WTC11 (cell line): ENCODE measurements around the gene MAGI3. TPM values are rescaled to one million over a fixed set of nuclear protein-coding genes. Genes with fewer than 3 reads are reported as not detected.

ENCODE experiments used
- ATAC-seq: fragments of 200-7000 bp; cut with Tn5 transposase; 2 replicates; pipeline ENCODE4 v1.10.0; 2021; ENCODE audit warnings: mild to moderate bottlenecking, moderate library complexity
- CTCF ChIA-PET: fragments of 300-600 bp; sonication (Branson Sonifier 250); formaldehyde crosslinking; loops from one replicate; lab custom pipeline; 2021; ENCODE audit warnings: antibody characterized with exemption; lab: Charles Lee
- POLR2A ChIA-PET: fragments of 350-600 bp; sonication (Branson Sonifier 250); formaldehyde crosslinking; loops from one replicate; lab custom pipeline; 2021; ENCODE audit warnings: antibody characterized with exemption; lab: Charles Lee
- DNase-seq: peaks from one replicate; pipeline ENCODE4 v3.0.0; 2021; ENCODE audit warnings: low spot score
- H3K27ac Mint-ChIP-seq: 2 replicates; pipeline ENCODE4 v1.8.0; 2021; ENCODE audit warnings: mixed read lengths
- H3K27me3 Mint-ChIP-seq: 2 replicates; pipeline ENCODE4 v1.8.0; 2021; ENCODE audit warnings: low read depth, mild to moderate bottlenecking, moderate library complexity, mixed read lengths
- H3K36me3 Mint-ChIP-seq: 2 replicates; pipeline ENCODE4 v1.8.0; 2021; ENCODE audit warnings: mixed read lengths
- H3K4me1 Mint-ChIP-seq: 2 replicates; pipeline ENCODE4 v1.8.0; 2022; ENCODE audit warnings: mixed read lengths
- H3K4me3 Mint-ChIP-seq: 2 replicates; pipeline ENCODE4 v1.8.0; 2021; ENCODE audit warnings: mild to moderate bottlenecking, moderate library complexity, mixed read lengths
- H3K9me3 Mint-ChIP-seq: 2 replicates; pipeline ENCODE4 v1.8.0; 2021; ENCODE audit warnings: mixed read lengths
- ARID4B ChIP-seq: sonication (generic); formaldehyde crosslinking; IDR thresholded peaks from 2 replicates; pipeline ENCODE4 v1.8.0; 2023; ENCODE audit warnings: missing genetic modification reagents, mild to moderate bottlenecking, borderline replicate concordance
- ATF3 ChIP-seq: sonication (generic); formaldehyde crosslinking; conservative IDR thresholded peaks from 2 replicates; pipeline ENCODE4 v1.8.1; 2022; ENCODE audit warnings: mild to moderate bottlenecking, missing genetic modification reagents
- ERG ChIP-seq: fragments of 250-450 bp; sonication (Bioruptor Pico); IDR thresholded peaks from 2 replicates; pipeline ENCODE4 v1.8.0; 2021; ENCODE audit warnings: mild to moderate bottlenecking
- ETV6 ChIP-seq: sonication (generic); formaldehyde crosslinking; IDR thresholded peaks from 2 replicates; pipeline ENCODE4 v1.8.1; 2022; ENCODE audit warnings: mild to moderate bottlenecking, missing genetic modification reagents
- FOXK1 ChIP-seq: sonication (generic); formaldehyde crosslinking; IDR thresholded peaks from 2 replicates; pipeline ENCODE4 v1.8.0; 2022; ENCODE audit warnings: mild to moderate bottlenecking, moderate library complexity, missing genetic modification reagents
- FOXP4 ChIP-seq: sonication (generic); formaldehyde crosslinking; IDR thresholded peaks from 2 replicates; pipeline ENCODE4 v1.8.0; 2022; ENCODE audit warnings: mild to moderate bottlenecking, missing genetic modification reagents
- GABPB1 ChIP-seq: sonication (generic); formaldehyde crosslinking; IDR thresholded peaks from 2 replicates; pipeline ENCODE4 v1.8.1; 2023; ENCODE audit warnings: mild to moderate bottlenecking, missing genetic modification reagents
- NFATC4 ChIP-seq: fragments of 250-450 bp; sonication (Bioruptor Pico); IDR thresholded peaks from 2 replicates; pipeline ENCODE4 v1.9.0; 2021; ENCODE audit warnings: mild to moderate bottlenecking
- NR2C2 ChIP-seq: sonication (generic); formaldehyde crosslinking; IDR thresholded peaks from 2 replicates; pipeline ENCODE4 v1.8.0; 2022; ENCODE audit warnings: mild to moderate bottlenecking, missing genetic modification reagents
- RELA ChIP-seq: sonication (generic); formaldehyde crosslinking; IDR thresholded peaks from 2 replicates; pipeline ENCODE4 v1.8.1; 2022; ENCODE audit warnings: missing genetic modification reagents, mild to moderate bottlenecking, borderline replicate concordance
- STAT6 ChIP-seq: sonication (generic); formaldehyde crosslinking; conservative IDR thresholded peaks from 2 replicates; pipeline ENCODE4 v1.8.1; 2023; ENCODE audit warnings: mild to moderate bottlenecking, low read depth, missing genetic modification reagents, moderate library complexity
- TEAD1 ChIP-seq: sonication (generic); formaldehyde crosslinking; IDR thresholded peaks from 2 replicates; pipeline ENCODE4 v1.8.0; 2022; ENCODE audit warnings: mild to moderate bottlenecking, missing genetic modification reagents
- TEAD4 ChIP-seq: sonication (generic); formaldehyde crosslinking; IDR thresholded peaks from 2 replicates; pipeline ENCODE4 v1.8.0; 2022; ENCODE audit warnings: mild to moderate bottlenecking, missing genetic modification reagents
- USF2 ChIP-seq: sonication (generic); formaldehyde crosslinking; IDR thresholded peaks from 2 replicates; pipeline ENCODE4 v1.8.1; 2023; ENCODE audit warnings: mild to moderate bottlenecking, missing genetic modification reagents, moderate library complexity
- ZBTB21 ChIP-seq: sonication (generic); formaldehyde crosslinking; IDR thresholded peaks from 2 replicates; pipeline ENCODE4 v1.8.1; 2023; ENCODE audit warnings: mild to moderate bottlenecking, missing genetic modification reagents, borderline replicate concordance
- ZNF263 ChIP-seq: sonication (generic); formaldehyde crosslinking; IDR thresholded peaks from 2 replicates; pipeline ENCODE4 v1.8.1; 2022; ENCODE audit warnings: low read depth, mild to moderate bottlenecking, moderate library complexity, missing genetic modification reagents
- ZNF396 ChIP-seq: fragments of 250-450 bp; sonication (Bioruptor Pico); IDR thresholded peaks from 2 replicates; pipeline ENCODE4 v1.8.0; 2021; ENCODE audit warnings: mild to moderate bottlenecking, moderate library complexity, borderline replicate concordance
- ZSCAN18 ChIP-seq: fragments of 250-450 bp; sonication (Bioruptor Pico); IDR thresholded peaks from 2 replicates; pipeline ENCODE4 v2.1.2; 2022; ENCODE audit warnings: mild to moderate bottlenecking, moderate library complexity
- total RNA-seq: library from RNA; stranded (reverse); gene quantifications from 3 replicates; pipeline ENCODE4 v1.2.3, GENCODE V29; 2021

The MAGI3 gene
- total RNA-seq, 1 experiment from 2014 or later = 9.7 TPM

GRCh38 chr1:113557187-113557586, 166.9 kb downstream of the MAGI3 start (continued):
- TF ChIP-seq ZNF396 (CRISPR knock-in tag) = no peak
- TF ChIP-seq ARID4B = no peak
- no peak for TF ChIP-seq GABPB1 (CRISPR knock-in tag)
- TF ChIP-seq FOXK1 (CRISPR knock-in tag) = no peak

- H3K36me3 Mint-ChIP-seq = peaks cover 20% of the 10 kb centered on the region
- no peak overlapping the region for H3K4me3 Mint-ChIP-seq
- ATAC-seq (no peak), DNase-seq (no peak)
- H3K27ac Mint-ChIP-seq = no peak overlapping the region
- no peaks in the 10 kb centered on the region for H3K4me1 Mint-ChIP-seq
- H3K9me3 Mint-ChIP-seq = peaks cover 26% of the 10 kb centered on the region
- no peak for TF ChIP-seq ATF3 (CRISPR knock-in tag)
- TF ChIP-seq ETV6 = no peak
- no peak for TF ChIP-seq NR2C2 (CRISPR knock-in tag)
- TF ChIP-seq ZBTB21 (CRISPR knock-in tag) = no peak
- TF ChIP-seq TEAD4 (CRISPR knock-in tag) = no peak
- TF ChIP-seq NFATC4 (CRISPR knock-in tag) = no peak
- no peak for TF ChIP-seq USF2 (CRISPR knock-in tag)
- TF ChIP-seq STAT6 (CRISPR knock-in tag) = no peak
- no peak for TF ChIP-seq ZNF263 (CRISPR knock-in tag)
- TF ChIP-seq ERG = no peak
- no peak for TF ChIP-seq TEAD1
- no peaks in the 10 kb centered on the region for H3K27me3 Mint-ChIP-seq
- ChIA-PET POLR2A (no interaction called here), CTCF (no interaction called here)
Observed at GRCh38 chr1:113565621-113566020, 175.3 kb downstream of the MAGI3 start.

GRCh38 chr1:113567427-113567826, 177.1 kb downstream of the MAGI3 start:
- POLR2A ChIA-PET = no interaction called here
- TF ChIP-seq FOXP4 (CRISPR knock-in tag) (no peak), RELA (CRISPR knock-in tag) (no peak), FOXK1 (CRISPR knock-in tag) (no peak), GABPB1 (CRISPR knock-in tag) (no peak), ZSCAN18 (no peak), USF2 (CRISPR knock-in tag) (no peak)

More at GRCh38 chr1:113567427-113567826, 177.1 kb downstream of the MAGI3 start:
- CTCF ChIA-PET = no interaction called here
- Mint-ChIP-seq H3K27ac (no peak overlapping the region), H3K27me3 (no peaks in the 10 kb centered on the region), H3K36me3 (peaks cover 25% of the 10 kb centered on the region), H3K4me3 (no peak overlapping the region), H3K9me3 (peaks cover 40% of the 10 kb centered on the region), H3K4me1 (no peaks in the 10 kb centered on the region)
- ATAC-seq (no peak), DNase-seq (no peak)
